Measurements from ENCODE around the gene CPNE1.

GRCh38 chr20:35595456-35595855, 69.2 kb downstream of the CPNE1 start:
- TF ChIP-seq EZH2 (IDR thresholded peaks at IDR 0.05) (no peak), POLR2AphosphoS5 (IDR thresholded peaks at IDR 0.05; ENCODE audit: borderline replicate concordance, low read depth, low read length) (no peak), FOXP2 (optimal IDR thresholded peaks at IDR 0.05; ENCODE audit: control extremely low read depth, extremely low read length, insufficient read depth) (no peak)

Measured in SK-N-MC (cell line).